Neutrophil (primary cell): Measurements from ENCODE around the gene DPF3.

Experiments used
- H3K27ac ChIP-seq: fragments of 200-600 bp; sonication (generic); 2 replicates; pipeline ENCODE4 v1.5.1; 2016; ENCODE audit warnings: mild to moderate bottlenecking, moderate library complexity
- H3K27me3 ChIP-seq: fragments of 200-600 bp; sonication (generic); 2 replicates; pipeline ENCODE4 v1.6.0; 2016; ENCODE audit warnings: mild to moderate bottlenecking
- H3K36me3 ChIP-seq: fragments of 200-600 bp; sonication (generic); 2 replicates; pipeline ENCODE4 v1.5.1; 2017
- H3K4me1 ChIP-seq, 2 experiments: fragments of 200-600 bp in 1 of 2; sonication (generic) in 1 of 2; 1 replicate in 1 of 2; 2 replicates in 1 of 2; pipeline versions ENCODE4 v1.5.1 to v1.6.1; 2013 to 2016; ENCODE audit warnings: low read depth in 1 of 2, low read length in 1 of 2, mild to moderate bottlenecking in 1 of 2, moderate library complexity in 1 of 2; ENCODE audit not compliant: control insufficient read depth in 1 of 2, insufficient read depth in 1 of 2
- H3K4me3 ChIP-seq, 2 experiments: fragments of 200-600 bp in 1 of 2; sonication (generic) in 1 of 2; 1 replicate in 1 of 2; 2 replicates in 1 of 2; pipeline ENCODE4 v1.5.1; 2013 to 2016; ENCODE audit warnings: low read depth in 1 of 2, low read length in 1 of 2, mild to moderate bottlenecking in 1 of 2, moderate library complexity in 1 of 2
- H3K9me3 ChIP-seq: fragments of 200-600 bp; sonication (generic); 2 replicates; pipeline ENCODE4 v1.5.1; 2016
- TF ChIP-seq, protein P1 (sequence below): fragments of 200-600 bp; sonication (generic); IDR thresholded peaks from 2 replicates; pipeline ENCODE4 v1.5.1; 2016; ENCODE audit warnings: antibody characterized with exemption

Gene DPF3

DNA sequence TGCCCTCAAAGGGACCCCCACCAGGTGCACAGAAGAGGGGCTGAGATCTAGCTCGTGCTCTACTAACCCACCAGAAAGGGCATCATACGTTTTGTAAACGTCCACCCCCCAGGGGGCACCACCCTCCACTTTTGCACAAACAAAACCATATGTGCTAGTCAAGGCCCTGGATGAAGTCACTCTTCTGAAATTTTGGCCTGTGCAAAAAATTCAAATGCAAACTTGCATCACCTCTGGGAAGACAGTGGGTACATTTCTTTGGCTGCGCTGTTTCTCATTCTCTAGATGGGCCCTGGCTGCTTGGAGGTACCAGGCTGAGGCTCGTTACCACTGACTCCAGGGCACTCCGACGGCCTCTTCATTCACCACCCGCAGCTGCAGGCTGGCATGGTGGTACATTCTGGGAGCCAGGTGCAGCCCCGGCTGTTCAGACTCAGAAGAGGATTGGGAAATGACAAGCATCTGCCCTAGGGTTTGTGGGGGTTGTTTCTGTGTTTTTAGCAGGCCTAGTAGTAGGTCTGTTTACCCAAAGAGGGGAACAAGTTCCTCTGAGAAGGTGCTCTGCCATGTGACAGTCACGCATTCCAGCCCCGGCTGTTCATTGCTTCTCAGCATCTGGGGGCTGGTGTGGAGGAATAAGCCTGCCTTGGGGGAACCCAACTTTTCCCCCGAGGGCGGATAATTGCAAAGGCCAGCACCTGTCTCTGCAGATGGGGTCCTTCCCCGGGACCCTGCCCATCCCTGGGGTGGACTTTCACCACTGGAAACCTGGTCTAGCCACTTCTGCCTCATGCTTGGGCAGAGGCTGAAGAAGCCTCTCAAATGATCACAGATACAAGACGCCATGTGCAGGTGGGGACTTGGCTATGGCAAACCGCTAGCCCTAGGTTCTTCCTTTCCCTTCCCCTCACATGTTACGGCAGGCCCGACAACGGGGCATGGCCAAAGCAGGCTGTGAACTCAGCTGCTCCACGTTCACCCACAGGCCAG lies 147.6 kb downstream of the DPF3 start:
- Histone ChIP-seq H3K4me3 (no peak overlapping the region), H3K4me1 (no peaks in the 10 kb centered on the region), H3K9me3 (no peaks in the 10 kb centered on the region), H3K27ac (no peak overlapping the region), H3K36me3 (no peaks in the 10 kb centered on the region), H3K27me3 (no peaks in the 10 kb centered on the region)
- TF ChIP-seq, protein P1, sequence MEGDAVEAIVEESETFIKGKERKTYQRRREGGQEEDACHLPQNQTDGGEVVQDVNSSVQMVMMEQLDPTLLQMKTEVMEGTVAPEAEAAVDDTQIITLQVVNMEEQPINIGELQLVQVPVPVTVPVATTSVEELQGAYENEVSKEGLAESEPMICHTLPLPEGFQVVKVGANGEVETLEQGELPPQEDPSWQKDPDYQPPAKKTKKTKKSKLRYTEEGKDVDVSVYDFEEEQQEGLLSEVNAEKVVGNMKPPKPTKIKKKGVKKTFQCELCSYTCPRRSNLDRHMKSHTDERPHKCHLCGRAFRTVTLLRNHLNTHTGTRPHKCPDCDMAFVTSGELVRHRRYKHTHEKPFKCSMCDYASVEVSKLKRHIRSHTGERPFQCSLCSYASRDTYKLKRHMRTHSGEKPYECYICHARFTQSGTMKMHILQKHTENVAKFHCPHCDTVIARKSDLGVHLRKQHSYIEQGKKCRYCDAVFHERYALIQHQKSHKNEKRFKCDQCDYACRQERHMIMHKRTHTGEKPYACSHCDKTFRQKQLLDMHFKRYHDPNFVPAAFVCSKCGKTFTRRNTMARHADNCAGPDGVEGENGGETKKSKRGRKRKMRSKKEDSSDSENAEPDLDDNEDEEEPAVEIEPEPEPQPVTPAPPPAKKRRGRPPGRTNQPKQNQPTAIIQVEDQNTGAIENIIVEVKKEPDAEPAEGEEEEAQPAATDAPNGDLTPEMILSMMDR = no peak

DNA sequence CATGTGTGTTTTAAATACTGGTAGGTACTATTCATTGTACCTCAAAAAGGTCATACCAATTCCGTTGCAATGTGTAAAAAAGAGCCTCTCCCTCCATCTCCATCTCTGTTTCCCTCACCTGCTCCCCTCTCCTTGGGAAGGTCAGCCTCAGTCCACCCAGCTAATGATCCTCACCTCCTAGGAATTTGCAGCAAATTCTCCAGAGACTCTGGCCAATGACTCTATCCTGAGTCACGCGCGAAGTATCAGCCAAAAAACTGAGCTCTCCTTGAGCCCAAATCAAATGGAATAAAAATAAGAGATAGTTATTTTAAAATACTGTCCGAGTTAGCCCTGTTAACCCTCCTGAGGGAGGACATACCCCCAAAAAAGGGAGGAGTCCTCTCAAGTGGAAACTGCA lies 148.4 kb downstream of the DPF3 start:
- Histone ChIP-seq H3K4me1 (no peaks in the 10 kb centered on the region), H3K27ac (no peak overlapping the region), H3K4me3 (no peak overlapping the region), H3K27me3 (no peaks in the 10 kb centered on the region), H3K36me3 (no peaks in the 10 kb centered on the region), H3K9me3 (no peaks in the 10 kb centered on the region)
- TF ChIP-seq, protein P1 = no peak

DNA sequence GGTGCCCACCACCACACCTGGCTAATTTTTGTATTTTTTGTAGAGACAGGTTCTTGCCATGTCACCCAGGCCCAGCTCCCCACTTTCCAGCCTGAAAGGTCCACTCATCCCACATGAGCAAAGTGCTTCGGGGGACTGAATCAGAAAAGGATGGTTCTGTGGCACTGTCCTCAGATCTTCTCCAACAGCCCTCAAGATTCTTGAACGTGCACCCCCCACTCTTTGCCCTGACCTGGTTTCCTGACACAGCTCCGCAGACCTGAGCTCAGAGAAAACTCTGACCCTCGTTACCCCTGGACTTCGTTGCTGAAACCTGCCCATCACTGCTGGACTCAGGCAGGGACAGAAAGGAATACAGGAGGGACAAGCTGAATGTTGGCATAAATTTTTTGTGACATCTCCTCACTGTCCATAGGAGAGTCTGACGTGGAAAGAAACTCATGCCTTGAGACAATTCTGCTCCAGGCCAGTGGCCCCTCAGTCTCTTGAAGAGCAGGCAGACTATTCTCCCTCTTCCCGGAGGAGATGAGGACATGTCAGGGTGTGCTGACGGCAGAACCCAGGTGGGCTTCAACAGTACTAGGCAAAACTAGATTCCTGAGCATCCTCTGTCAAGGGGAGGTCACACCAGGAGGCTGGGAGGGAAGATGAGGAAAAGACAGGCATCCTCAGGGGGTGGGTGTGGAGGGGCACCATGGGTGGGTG lies 149.3 kb downstream of the DPF3 start:
- TF ChIP-seq, protein P1 = no peak
- H3K27ac ChIP-seq = no peak overlapping the region
- H3K4me3 ChIP-seq = no peak overlapping the region
- H3K4me1 ChIP-seq = no peaks in the 10 kb centered on the region
- H3K9me3 ChIP-seq = no peaks in the 10 kb centered on the region
- no peaks in the 10 kb centered on the region for H3K36me3 ChIP-seq
- no peaks in the 10 kb centered on the region for H3K27me3 ChIP-seq

DNA sequence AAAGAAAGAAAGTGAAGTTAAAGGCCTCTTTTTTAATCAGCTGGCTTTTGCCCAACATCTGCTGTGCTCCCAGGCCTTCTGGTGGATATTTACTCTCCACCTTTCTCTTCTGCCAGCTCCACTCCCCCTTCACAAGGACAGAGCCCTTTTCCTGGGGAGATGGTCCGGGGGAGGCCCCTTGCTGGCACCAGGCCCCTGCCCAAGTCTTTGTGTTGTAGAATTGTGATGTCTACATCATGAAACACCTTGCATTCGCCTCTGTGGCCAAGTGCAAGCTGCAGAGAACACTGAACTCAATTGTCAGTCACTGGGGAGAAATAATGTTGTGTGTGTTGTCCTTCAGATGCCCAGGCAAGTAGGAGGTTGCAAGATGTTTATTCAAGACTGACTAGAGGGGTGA lies 150.3 kb downstream of the DPF3 start:
- Histone ChIP-seq H3K36me3 (no peaks in the 10 kb centered on the region), H3K27ac (no peak overlapping the region)
- TF ChIP-seq, protein P1 = no peak

DNA sequence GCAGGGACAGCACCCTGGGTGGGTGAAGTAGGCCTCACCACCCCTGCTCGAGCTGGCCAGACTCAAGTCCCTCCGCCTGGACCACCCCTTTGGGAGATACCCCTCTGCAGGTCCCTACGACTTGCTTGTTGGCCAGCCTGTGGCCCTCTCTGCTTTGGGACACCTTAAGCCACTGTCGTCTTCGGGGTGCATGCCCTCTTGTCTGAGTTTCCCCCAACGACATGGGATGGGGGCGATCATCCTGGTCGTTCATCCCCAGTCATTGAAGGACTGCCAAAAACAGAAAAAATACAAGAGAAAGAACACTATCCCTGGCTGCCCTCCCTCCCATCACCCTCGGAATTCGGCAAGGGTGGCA lies 151.1 kb downstream of the DPF3 start:
- TF ChIP-seq, protein P1 = no peak
- Histone ChIP-seq H3K36me3 (no peaks in the 10 kb centered on the region), H3K27me3 (no peaks in the 10 kb centered on the region), H3K9me3 (no peaks in the 10 kb centered on the region), H3K27ac (no peak overlapping the region), H3K4me3 (no peak overlapping the region), H3K4me1 (no peaks in the 10 kb centered on the region)

More for the DNA sequence above, 150.3 kb downstream of the DPF3 start:
- Histone ChIP-seq H3K4me1 (no peaks in the 10 kb centered on the region), H3K9me3 (no peaks in the 10 kb centered on the region), H3K4me3 (no peak overlapping the region), H3K27me3 (no peaks in the 10 kb centered on the region)
